ENCODE data around the gene PKD1L1. TPM values are rescaled to one million over a fixed set of nuclear protein-coding genes. Genes with fewer than 3 reads are reported as not detected.

PKD1L1 gene
- total RNA-seq, 1 experiment from 2014 or later: 0.17 TPM

DNA sequence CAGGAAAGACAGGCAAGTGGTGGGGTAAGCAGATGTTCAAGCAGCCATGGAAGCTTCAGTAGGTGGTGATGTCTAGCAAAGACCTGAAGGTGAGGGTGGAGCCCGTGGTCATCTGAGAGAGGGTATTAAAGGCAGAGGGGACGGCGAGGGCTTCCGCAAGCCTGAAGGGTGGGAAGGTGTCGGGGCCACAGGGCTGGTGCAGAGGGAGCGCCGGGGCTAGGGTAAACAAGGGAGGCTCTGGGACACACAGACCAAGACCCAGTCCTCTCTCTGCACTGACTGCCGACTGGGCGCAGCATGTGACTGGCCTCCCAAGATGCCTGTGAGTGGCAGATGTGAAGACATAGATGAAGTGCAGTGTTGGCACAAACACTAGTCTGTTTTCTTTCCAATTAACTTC lies 132.4 kb downstream of the PKD1L1 start:
- Histone ChIP-seq H3K36me3 (ENCODE audit: control insufficient read depth in 1 of 2, insufficient read depth in 2 of 2, low read length in 2 of 2) (no peaks in the 10 kb centered on the region), H3K27ac (ENCODE audit: low read depth, low read length) (no peak overlapping the region), H3K79me2 (ENCODE audit: insufficient read depth, low read length) (no peaks in the 10 kb centered on the region), H3K27me3 (ENCODE audit: insufficient read depth, low read length) (no peaks in the 10 kb centered on the region), H4K20me1 (ENCODE audit: insufficient read depth) (no peaks in the 10 kb centered on the region), H3K4me3 (replicated peaks in 1 of 2; ENCODE audit: low read depth in 1 of 2, low read length in 2 of 2) (no peak overlapping the region), H2AFZ (ENCODE audit: low read depth, low read length, poor library complexity, severe bottlenecking) (no peak overlapping the region), H3K4me1 (ENCODE audit: control insufficient read depth in 1 of 2, insufficient read depth in 2 of 2, low read length in 2 of 2) (no peaks in the 10 kb centered on the region), H3K4me2 (ENCODE audit: low read length) (no peak overlapping the region), H3K9me3 (ENCODE audit: control insufficient read depth in 1 of 2, insufficient read depth in 1 of 2, low read depth in 1 of 2, low read length in 2 of 2) (no peaks in the 10 kb centered on the region), H3K9ac (ENCODE audit: low read length) (no peak overlapping the region), H3K9me2 (ENCODE audit: insufficient read depth) (no peaks in the 10 kb centered on the region)
- ATAC-seq (no peak), DNase-seq (ENCODE audit: low read depth, low spot score) (no peak)
- ChIA-PET RAD21 (ENCODE audit: low non-redundant PET in 1 of 2, low total read pairs in 2 of 2, uncharacterized antibody in 2 of 2, unreplicated experiment in 2 of 2) (no interaction called here), CTCF (interaction anchor here (0.9 to 1.4 kb wide), 2 partner anchors 380 to 549 kb away, joined by 3 read pairs; no protein-coding TSS in a partner anchor), POLR2A (no interaction called here)
- TF ChIP-seq POLR2AphosphoS5 (IDR thresholded peaks at IDR 0.05; ENCODE audit: low read depth, low read length): no peak
- no peak for TF ChIP-seq YY1 (IDR thresholded peaks at IDR 0.05; ENCODE audit: extremely low read depth, insufficient replicate concordance, low read depth, low read length)
- no peak for TF ChIP-seq TCF7L2 (IDR thresholded peaks at IDR 0.05; ENCODE audit: borderline replicate concordance, extremely low read depth, insufficient read depth, insufficient read length)
- no peak for TF ChIP-seq EGR1 (IDR thresholded peaks at IDR 0.05; ENCODE audit: low read depth)
- TF ChIP-seq ZFX (IDR thresholded peaks at IDR 0.05): no peak
- TF ChIP-seq JUND (IDR thresholded peaks at IDR 0.05): no peak
- no peak for TF ChIP-seq RAD21 (IDR thresholded peaks at IDR 0.05; ENCODE audit: low read depth)
- no peak for TF ChIP-seq SIN3A (IDR thresholded peaks at IDR 0.05; ENCODE audit: low read depth)
- TF ChIP-seq, protein P1, sequence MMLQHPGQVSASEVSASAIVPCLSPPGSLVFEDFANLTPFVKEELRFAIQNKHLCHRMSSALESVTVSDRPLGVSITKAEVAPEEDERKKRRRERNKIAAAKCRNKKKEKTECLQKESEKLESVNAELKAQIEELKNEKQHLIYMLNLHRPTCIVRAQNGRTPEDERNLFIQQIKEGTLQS (IDR thresholded peaks at IDR 0.05): no peak
- TF ChIP-seq, protein P2, sequence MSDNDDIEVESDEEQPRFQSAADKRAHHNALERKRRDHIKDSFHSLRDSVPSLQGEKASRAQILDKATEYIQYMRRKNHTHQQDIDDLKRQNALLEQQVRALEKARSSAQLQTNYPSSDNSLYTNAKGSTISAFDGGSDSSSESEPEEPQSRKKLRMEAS (IDR thresholded peaks at IDR 0.05): no peak
- TF ChIP-seq, protein P3, sequence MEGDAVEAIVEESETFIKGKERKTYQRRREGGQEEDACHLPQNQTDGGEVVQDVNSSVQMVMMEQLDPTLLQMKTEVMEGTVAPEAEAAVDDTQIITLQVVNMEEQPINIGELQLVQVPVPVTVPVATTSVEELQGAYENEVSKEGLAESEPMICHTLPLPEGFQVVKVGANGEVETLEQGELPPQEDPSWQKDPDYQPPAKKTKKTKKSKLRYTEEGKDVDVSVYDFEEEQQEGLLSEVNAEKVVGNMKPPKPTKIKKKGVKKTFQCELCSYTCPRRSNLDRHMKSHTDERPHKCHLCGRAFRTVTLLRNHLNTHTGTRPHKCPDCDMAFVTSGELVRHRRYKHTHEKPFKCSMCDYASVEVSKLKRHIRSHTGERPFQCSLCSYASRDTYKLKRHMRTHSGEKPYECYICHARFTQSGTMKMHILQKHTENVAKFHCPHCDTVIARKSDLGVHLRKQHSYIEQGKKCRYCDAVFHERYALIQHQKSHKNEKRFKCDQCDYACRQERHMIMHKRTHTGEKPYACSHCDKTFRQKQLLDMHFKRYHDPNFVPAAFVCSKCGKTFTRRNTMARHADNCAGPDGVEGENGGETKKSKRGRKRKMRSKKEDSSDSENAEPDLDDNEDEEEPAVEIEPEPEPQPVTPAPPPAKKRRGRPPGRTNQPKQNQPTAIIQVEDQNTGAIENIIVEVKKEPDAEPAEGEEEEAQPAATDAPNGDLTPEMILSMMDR (IDR thresholded peaks at IDR 0.05 in 2 of 3, conservative IDR thresholded peaks at IDR 0.05 in 1 of 3; ENCODE audit: borderline replicate concordance in 1 of 3, insufficient read depth in 1 of 3, low read depth in 2 of 3, low read length in 2 of 3): no peak
- no peak for TF ChIP-seq EZH2phosphoT487 (IDR thresholded peaks at IDR 0.05; ENCODE audit: borderline replicate concordance)
- no peak for TF ChIP-seq EZH2 (IDR thresholded peaks at IDR 0.05)
- no peak for TF ChIP-seq ELF1 (IDR thresholded peaks at IDR 0.05; ENCODE audit: borderline replicate concordance, low read depth)
- no peak for TF ChIP-seq POLR2A (IDR thresholded peaks at IDR 0.05; ENCODE audit: borderline replicate concordance, extremely low read depth, insufficient read depth, insufficient read length)
- TF ChIP-seq CBX3 (IDR thresholded peaks at IDR 0.05; ENCODE audit: low read depth): no peak
- BruUV-seq (replicated peaks): no TSS peak
- intact Hi-C loops (cut with micrococcal nuclease): no loop called here

Data from HCT116 (cell line).